Esophagus squamous epithelium (tissue), 4 donors: ENCODE data around the gene METTL16.

Experiments used
- POLR2A ChIP-seq, 4 donors: fragments of 450-650 bp; IDR thresholded peaks; one replicate each; pipeline ENCODE4 v1.6.1; 2017; ENCODE audit warnings: antibody characterized with exemption in 4 of 4, mild to moderate bottlenecking in 4 of 4, moderate library complexity in 3 of 4
- TF ChIP-seq, protein P1 (sequence below), 6 experiments: fragments of 450-650 bp in 4 of 6; fragments of 200-600 bp in 2 of 6; sonication (generic) in 2 of 6; IDR thresholded peaks; one replicate each; pipeline ENCODE4 v1.5.1; 2016 to 2019; ENCODE audit warnings: antibody characterized with exemption in 6 of 6, mild to moderate bottlenecking in 4 of 6, moderate library complexity in 4 of 6

- TF ChIP-seq, protein P1, sequence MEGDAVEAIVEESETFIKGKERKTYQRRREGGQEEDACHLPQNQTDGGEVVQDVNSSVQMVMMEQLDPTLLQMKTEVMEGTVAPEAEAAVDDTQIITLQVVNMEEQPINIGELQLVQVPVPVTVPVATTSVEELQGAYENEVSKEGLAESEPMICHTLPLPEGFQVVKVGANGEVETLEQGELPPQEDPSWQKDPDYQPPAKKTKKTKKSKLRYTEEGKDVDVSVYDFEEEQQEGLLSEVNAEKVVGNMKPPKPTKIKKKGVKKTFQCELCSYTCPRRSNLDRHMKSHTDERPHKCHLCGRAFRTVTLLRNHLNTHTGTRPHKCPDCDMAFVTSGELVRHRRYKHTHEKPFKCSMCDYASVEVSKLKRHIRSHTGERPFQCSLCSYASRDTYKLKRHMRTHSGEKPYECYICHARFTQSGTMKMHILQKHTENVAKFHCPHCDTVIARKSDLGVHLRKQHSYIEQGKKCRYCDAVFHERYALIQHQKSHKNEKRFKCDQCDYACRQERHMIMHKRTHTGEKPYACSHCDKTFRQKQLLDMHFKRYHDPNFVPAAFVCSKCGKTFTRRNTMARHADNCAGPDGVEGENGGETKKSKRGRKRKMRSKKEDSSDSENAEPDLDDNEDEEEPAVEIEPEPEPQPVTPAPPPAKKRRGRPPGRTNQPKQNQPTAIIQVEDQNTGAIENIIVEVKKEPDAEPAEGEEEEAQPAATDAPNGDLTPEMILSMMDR (IDR thresholded peaks at IDR 0.05), result no peak
- TF ChIP-seq POLR2A (IDR thresholded peaks at IDR 0.05), result no peak
Observed at GRCh38 chr17:2485970-2486369, 25.7 kb downstream of the METTL16 start.
